Calu3 (cell line): Measurements from ENCODE around the gene GH1. TPM values are rescaled to one million over a fixed set of nuclear protein-coding genes. Genes with fewer than 3 reads are reported as not detected.
"Not testable (repeated sequence)": the region's sequence is repeated elsewhere in the genome, so short reads cannot be mapped to it uniquely, and the experiment has no call there.

Source experiments
- BruUV-seq: library from RNA; stranded (reverse); fragments of 400-500 nt; replicated peaks from 2 replicates; lab custom pipeline; 2021; lab: Mats Ljungman, UMichigan
- CTCF ChIA-PET: fragments of 300-600 bp; sonication (Branson Sonifier 250); formaldehyde crosslinking; loops from one replicate; lab custom pipeline; 2022; ENCODE audit warnings: antibody characterized with exemption; lab: Charles Lee
- DNase-seq: peaks from one replicate; pipeline ENCODE4 v3.0.0; 2022
- H3K27ac Mint-ChIP-seq: one replicate; pipeline ENCODE4 v1.8.0; 2022; ENCODE audit warnings: mixed read lengths; ENCODE audit not compliant: unreplicated experiment
- H3K27me3 Mint-ChIP-seq: one replicate; pipeline ENCODE4 v1.8.0; 2022; ENCODE audit warnings: mixed read lengths; ENCODE audit not compliant: unreplicated experiment
- H3K36me3 Mint-ChIP-seq: one replicate; pipeline ENCODE4 v1.8.0; 2022; ENCODE audit warnings: mild to moderate bottlenecking, moderate library complexity, mixed read lengths; ENCODE audit not compliant: insufficient read depth, unreplicated experiment
- H3K4me1 Mint-ChIP-seq: one replicate; pipeline ENCODE4 v1.8.0; 2022; ENCODE audit warnings: mild to moderate bottlenecking, low read depth, mixed read lengths; ENCODE audit not compliant: unreplicated experiment
- H3K4me3 Mint-ChIP-seq: one replicate; pipeline ENCODE4 v1.8.0; 2022; ENCODE audit warnings: mild to moderate bottlenecking, low read depth, moderate library complexity, mixed read lengths; ENCODE audit not compliant: unreplicated experiment
- H3K9me3 Mint-ChIP-seq: one replicate; pipeline ENCODE4 v1.8.0; 2022; ENCODE audit warnings: low read depth, mixed read lengths; ENCODE audit not compliant: unreplicated experiment
- intact Hi-C: fragments of 100-400 bp; cut with micrococcal nuclease; formaldehyde crosslinking; loops from one replicate; pipeline ENCODE4 v1.10.0; 2022; ENCODE audit not compliant: unreplicated experiment
- total RNA-seq: library from RNA; stranded (reverse); gene quantifications from 2 replicates; pipeline ENCODE4 v1.2.3, GENCODE V29; 2022

GH1 gene
- total RNA-seq, 1 experiment from 2014 or later: not detected

DNA sequence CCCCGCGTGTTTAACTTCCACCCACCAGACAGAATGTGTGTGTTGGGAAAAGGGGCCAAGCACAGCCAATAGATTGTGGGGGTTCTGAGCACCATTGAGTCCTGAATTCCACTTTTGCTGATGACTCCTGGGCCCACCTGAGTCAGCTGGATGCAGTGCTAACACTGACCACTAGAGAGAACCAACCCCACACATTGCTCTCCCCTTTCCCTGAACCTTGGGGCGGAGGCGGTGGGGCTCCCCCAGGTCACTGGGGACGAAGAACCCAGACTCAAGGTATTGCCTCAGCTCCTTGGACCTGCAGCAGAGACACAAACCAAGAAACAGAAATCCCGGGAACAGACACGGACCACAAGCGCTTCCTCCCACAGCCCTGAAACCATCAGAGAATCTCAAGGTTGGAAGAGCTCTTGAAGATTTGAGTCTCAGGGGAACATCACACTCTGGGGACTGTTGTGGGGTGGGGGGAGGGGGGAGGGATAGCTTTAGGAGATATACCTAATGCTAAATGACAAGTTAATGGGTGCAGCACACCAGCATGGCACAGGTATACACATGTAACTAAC, 44.5 kb downstream of the GH1 start:
- H3K4me3 Mint-ChIP-seq, CTCF ChIA-PET, H3K9me3 Mint-ChIP-seq, BruUV-seq, DNase-seq, intact Hi-C loops, H3K4me1 Mint-ChIP-seq, H3K36me3 Mint-ChIP-seq, H3K27ac Mint-ChIP-seq: not testable (repeated sequence)
- H3K27me3 Mint-ChIP-seq: peaks cover 42% of the 10 kb centered on the region

DNA sequence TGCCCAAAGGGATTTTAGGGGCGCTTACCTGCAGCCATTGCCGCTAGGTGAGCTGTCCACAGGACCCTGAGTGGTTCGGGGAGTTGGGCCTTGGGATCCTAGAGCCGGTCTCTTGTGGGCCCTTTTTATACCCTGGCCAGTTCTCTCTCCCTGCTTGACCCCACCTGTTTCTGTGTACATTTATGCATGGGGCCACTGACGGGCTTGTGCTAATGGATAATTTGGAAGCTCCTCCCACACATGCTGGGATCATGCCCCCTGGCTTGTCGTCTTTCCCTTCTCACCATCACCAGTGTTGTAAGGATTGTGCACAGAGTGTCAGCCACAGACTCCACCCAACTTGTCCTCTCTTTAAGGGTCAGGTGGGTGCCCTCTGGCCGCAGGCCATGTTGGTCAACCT, 45.1 kb downstream of the GH1 start, which contains the start of gene CSH2:
CSH2 (minus strand) TSS at position 101 of the 400 bp plus-strand sequence; CDS start at position 38, 63 bp downstream.
- CTCF ChIA-PET, intact Hi-C loops, BruUV-seq, H3K27ac Mint-ChIP-seq, H3K4me3 Mint-ChIP-seq, DNase-seq, H3K9me3 Mint-ChIP-seq, H3K4me1 Mint-ChIP-seq, H3K36me3 Mint-ChIP-seq: not testable (repeated sequence)
- H3K27me3 Mint-ChIP-seq: peaks cover 40% of the 10 kb centered on the region

DNA sequence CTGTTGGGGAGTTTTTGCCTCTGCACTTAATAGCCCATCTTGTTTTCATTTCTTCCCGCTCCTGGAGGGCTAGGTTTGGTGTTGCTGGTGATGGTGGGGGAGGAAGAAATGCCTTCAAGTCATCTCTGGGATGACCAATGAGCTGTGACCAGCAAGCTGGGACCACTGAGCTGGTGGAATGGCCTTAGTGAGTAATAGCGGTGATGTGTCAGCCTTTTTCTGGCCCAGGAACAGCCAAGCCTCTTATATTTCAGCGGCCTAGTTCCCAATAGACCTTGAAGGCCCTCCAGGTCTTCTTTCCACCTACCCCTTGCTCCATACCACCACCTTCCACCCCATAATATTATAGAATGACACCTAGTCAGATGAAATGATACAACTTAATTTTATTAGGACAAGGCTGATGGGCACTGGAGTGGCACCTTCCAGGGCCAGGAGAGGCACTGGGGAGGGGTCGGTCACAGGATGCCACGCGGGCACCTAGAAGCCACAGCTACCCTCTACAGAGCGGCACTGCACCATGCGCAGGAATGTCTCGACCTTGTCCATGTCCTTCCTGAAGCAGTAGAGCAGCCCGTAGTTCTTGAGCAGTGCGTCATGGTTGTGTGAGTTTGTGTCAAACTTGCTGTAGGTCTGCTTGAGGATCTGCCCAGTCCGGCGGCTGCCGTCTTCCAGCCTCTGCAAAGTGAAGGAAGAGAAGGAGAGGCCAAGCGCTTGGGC, 46.8 kb downstream of the GH1 start:
- BruUV-seq, CTCF ChIA-PET: not testable (repeated sequence)

DNA sequence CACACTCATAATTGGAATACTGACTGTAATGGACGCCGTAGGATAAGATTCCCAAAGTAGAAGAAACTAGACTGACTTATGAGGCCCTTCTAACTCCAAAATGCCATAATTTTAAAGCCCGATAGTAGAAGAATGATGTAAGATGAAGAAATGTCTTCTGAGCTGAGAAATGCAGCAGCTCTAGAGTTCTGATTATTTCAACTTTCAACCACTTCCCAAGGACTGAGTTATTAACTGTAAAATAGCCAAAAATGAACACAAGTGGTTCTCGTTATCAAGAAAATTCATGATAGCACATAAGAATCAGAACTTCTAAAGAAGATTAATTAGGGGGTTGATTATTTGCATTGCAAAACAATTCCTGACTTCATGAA, 48.4 kb downstream of the GH1 start:
- intact Hi-C loops, DNase-seq, H3K4me1 Mint-ChIP-seq, H3K27ac Mint-ChIP-seq, H3K4me3 Mint-ChIP-seq, BruUV-seq, CTCF ChIA-PET, H3K9me3 Mint-ChIP-seq, H3K36me3 Mint-ChIP-seq: not testable (repeated sequence)
- peaks cover 19% of the 10 kb centered on the region for H3K27me3 Mint-ChIP-seq

More for the DNA sequence above, 46.8 kb downstream of the GH1 start:
- H3K27ac Mint-ChIP-seq, H3K4me3 Mint-ChIP-seq, H3K4me1 Mint-ChIP-seq, H3K9me3 Mint-ChIP-seq, DNase-seq, intact Hi-C loops, H3K36me3 Mint-ChIP-seq: not testable (repeated sequence)
- H3K27me3 Mint-ChIP-seq: peaks cover 27% of the 10 kb centered on the region

DNA sequence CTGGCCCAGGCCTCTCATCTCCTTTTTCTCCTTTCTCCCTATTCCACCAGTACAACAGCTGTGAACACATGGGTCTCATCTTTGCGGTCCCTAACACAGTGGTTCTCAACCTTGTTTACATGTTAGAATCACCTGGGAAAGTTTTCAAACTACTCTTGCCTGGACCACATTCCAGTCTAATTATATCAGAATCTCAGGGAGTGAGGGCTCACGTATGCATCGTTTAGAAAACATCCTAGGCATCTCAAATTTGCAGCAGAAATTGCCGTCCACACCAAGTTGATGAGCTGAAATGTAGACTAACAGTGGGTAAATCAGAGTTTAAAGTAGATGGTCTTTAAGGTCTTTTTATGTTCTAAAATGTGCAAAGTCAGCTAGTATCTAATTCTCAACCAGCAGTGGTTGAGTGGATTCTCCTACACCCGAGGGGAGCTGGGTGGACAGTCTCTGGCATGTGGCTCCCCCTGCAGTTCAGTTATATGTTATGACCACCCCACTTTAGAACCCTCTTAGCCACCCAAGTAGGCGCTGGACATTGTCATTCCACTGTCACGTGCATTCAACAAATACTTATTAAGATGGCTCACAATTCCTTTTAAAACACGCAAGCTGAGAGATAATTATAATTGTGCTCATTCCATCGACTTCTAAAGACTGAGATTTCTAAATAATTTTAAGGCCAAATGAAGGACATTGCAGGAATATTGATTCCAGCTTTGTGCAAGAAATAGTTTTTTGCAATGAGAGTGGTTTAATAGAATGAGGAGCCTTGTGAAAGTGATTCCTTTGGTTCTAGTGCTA, 48.9 kb downstream of the GH1 start:
- H3K4me3 Mint-ChIP-seq, BruUV-seq, intact Hi-C loops, H3K36me3 Mint-ChIP-seq, H3K9me3 Mint-ChIP-seq, H3K27ac Mint-ChIP-seq, DNase-seq, H3K4me1 Mint-ChIP-seq: not testable (repeated sequence)
- CTCF ChIA-PET: interaction anchor here (0.6 kb wide), 1 partner anchor 10 kb away, joined by 3 read pairs; no protein-coding TSS in a partner anchor
- peaks cover 13% of the 10 kb centered on the region for H3K27me3 Mint-ChIP-seq

Other genes with a start within 250 kb of the GH1 start
- gene LIMD2, start 218.7 kb downstream of the GH1 start, total RNA-seq: 5.0 and 8.0 TPM in 2 replicates
- gene STRADA, start 177.0 kb downstream of the GH1 start, total RNA-seq: 18.1 and 18.2 TPM in 2 replicates
- gene CCDC47, start 145.2 kb downstream of the GH1 start, total RNA-seq: 80.5 and 82.0 TPM in 2 replicates
- 87.8 and 99.5 TPM in 2 replicates for gene DDX42, start 144.7 kb downstream of the GH1 start, total RNA-seq
- gene PSMC5, start 91.4 kb downstream of the GH1 start, total RNA-seq: 91.4 and 95.1 TPM in 2 replicates
- 43.3 and 46.0 TPM in 2 replicates for gene FTSJ3, start 91.2 kb downstream of the GH1 start, total RNA-seq
- 46.7 and 50.6 TPM in 2 replicates for gene SMARCD2, start 76.2 kb downstream of the GH1 start, total RNA-seq
- gene CSH2, start 45.2 kb downstream of the GH1 start, total RNA-seq: not detected in 2 replicates
- not detected in 2 replicates for gene GH2, start 36.9 kb downstream of the GH1 start, total RNA-seq
- not detected in 2 replicates for gene CSH1, start 22.3 kb downstream of the GH1 start, total RNA-seq
- not detected in 2 replicates for gene CSHL1, start 7.6 kb downstream of the GH1 start, total RNA-seq
- not detected in 2 replicates for gene CD79B, start 13.5 kb upstream of the GH1 start, total RNA-seq
- not detected in 2 replicates for gene SCN4A, start 54.1 kb upstream of the GH1 start, total RNA-seq
- gene PRR29, start 79.5 kb upstream of the GH1 start, total RNA-seq: 0.47 and 0.61 TPM in 2 replicates
- gene ICAM2, start 101.8 kb upstream of the GH1 start, total RNA-seq: 3.6 and 4.4 TPM in 2 replicates
- 16.5 and 17.3 TPM in 2 replicates for gene ERN1, start 211.3 kb upstream of the GH1 start, total RNA-seq